GM20431 (cell line): ENCODE measurements around the gene APOL1.

Experiments used
- in situ Hi-C: fragments of 300-500 bp; cut with MseI, MboI; formaldehyde crosslinking; loops from one replicate; pipeline ENCODE4 v1.15.0; 2020; ENCODE audit warnings: low sequenced_read_pairs; ENCODE audit not compliant: unreplicated experiment

Gene APOL1

GRCh38 chr22:36302439-36303114 lies 49.6 kb downstream of the APOL1 start:
- in situ Hi-C loops = loop anchor here (10.0 kb wide), 1 partner anchor 162 kb away; no protein-coding TSS in a partner anchor

DNA sequence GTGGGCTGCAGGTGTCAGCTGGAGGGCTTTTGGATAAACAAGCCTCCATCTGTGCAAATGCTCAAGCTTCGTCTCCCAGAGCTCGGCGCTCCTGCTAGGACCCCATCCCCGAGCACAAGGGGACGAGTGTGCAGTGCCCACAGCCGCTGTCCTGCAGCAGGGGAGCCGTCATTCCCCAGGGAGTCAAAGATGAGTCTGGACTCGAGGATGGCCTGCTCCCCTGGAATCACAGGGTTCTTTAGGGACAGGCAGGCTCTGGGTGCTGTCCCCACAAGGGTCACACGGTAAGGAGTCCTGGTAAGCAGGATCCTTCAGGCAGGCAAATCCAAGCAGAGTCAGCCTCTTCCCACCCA lies 50.2 kb downstream of the APOL1 start:
- in situ Hi-C loops = loop anchor here (10.0 kb wide), 1 partner anchor 162 kb away; no protein-coding TSS in a partner anchor

GRCh38 chr22:36303874-36304273 lies 50.9 kb downstream of the APOL1 start:
- in situ Hi-C loops = loop anchor here (10.0 kb wide), 1 partner anchor 161 kb away; no protein-coding TSS in a partner anchor

DNA sequence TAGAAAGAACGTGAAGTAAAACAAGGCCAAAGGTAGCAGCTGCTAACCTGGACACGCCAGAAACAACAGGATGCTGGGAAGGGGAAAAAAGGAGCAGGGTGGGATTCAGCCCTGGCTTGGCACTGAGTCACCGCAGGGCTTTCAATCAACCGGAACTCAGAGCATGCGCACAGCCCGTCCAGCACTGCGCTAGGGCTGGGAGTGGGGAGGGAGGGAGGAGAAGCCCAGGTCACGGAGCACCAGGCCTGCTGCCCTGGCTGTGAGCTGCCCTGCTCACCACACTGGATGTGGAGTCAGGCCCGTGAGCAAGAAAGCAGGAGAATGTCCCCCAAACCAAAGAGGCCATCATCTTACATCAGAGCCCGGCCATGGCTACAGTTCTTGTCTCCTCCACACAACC lies 51.5 kb downstream of the APOL1 start:
- in situ Hi-C loops = loop anchor here (10.0 kb wide), 1 partner anchor 160 kb away; no protein-coding TSS in a partner anchor

GRCh38 chr22:36305813-36306212 lies 52.9 kb downstream of the APOL1 start:
- in situ Hi-C loops = loop anchor here (10.0 kb wide), 1 partner anchor 159 kb away; no protein-coding TSS in a partner anchor

GRCh38 chr22:36306227-36306626 lies 53.3 kb downstream of the APOL1 start:
- in situ Hi-C loops = loop anchor here (10.0 kb wide), 1 partner anchor 159 kb away; no protein-coding TSS in a partner anchor

- in situ Hi-C loops = loop anchor here (10.0 kb wide), 1 partner anchor 156 kb away; no protein-coding TSS in a partner anchor
These were observed 55.9 kb downstream of the APOL1 start for GRCh38 chr22:36308880-36309279.

GRCh38 chr22:36311386-36312085 lies 58.6 kb downstream of the APOL1 start:
- in situ Hi-C loops = no loop called here

GRCh38 chr22:36315325-36315724 lies 62.4 kb downstream of the APOL1 start:
- in situ Hi-C loops = no loop called here

DNA sequence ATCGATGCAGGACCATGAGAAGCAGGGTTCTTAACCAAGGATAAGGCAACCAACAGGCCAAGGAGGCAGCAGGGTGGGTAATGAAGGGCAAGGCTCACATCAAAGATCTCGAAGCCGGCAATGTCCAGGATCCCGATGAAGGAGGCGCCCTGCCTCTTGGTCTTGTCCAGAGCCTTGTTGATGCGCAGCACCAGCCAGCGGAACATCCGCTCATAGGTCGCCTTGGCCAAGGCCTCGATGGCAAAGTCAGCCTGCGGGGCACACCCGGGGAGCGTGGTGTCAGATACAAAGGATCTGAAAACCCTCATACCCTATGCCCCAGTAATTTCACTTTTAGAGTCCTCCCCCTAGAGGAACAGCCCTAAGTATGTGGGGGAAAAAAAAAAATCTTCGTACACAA lies 63.5 kb downstream of the APOL1 start:
- in situ Hi-C loops = no loop called here
